Coronary artery (tissue), 2 donors: ENCODE results near the gene TTC39B.
A peak's percentile ranks its signal among the peaks of the same experiment; 100 is the strongest.

Experiments
- DNase-seq: peaks from one replicate; pipeline ENCODE4 v3.0.0-alpha.2; 2017; ENCODE audit warnings: low spot score
- H3K27ac ChIP-seq, 2 donors: fragments of 200-600 bp; sonication (generic); one replicate each; pipeline ENCODE4 v1.5.1; 2016 to 2019
- H3K4me3 ChIP-seq: fragments of 200-600 bp; sonication (generic); 2 replicates; pipeline ENCODE4 v1.5.1; 2016; ENCODE audit warnings: mild to moderate bottlenecking, moderate library complexity
- CTCF ChIP-seq: fragments of 200-600 bp; sonication (generic); IDR thresholded peaks from one replicate; pipeline ENCODE4 v1.5.1; 2019; ENCODE audit warnings: antibody characterized with exemption

TTC39B gene

GRCh38 chr9:15135164-15135792 is 171.7 kb downstream of the TTC39B start:
- peak overlapping the region; percentile 39 for H3K4me3 ChIP-seq
- DNase-seq: peak; percentile 77
- peak; percentile 89 for TF ChIP-seq CTCF

GRCh38 chr9:15133488-15133887 is 173.5 kb downstream of the TTC39B start:
- H3K27ac ChIP-seq: no peak overlapping the region
- no peak for DNase-seq

More at GRCh38 chr9:15135164-15135792, 171.7 kb downstream of the TTC39B start:
- no peak overlapping the region for H3K27ac ChIP-seq

GRCh38 chr9:15132091-15132490 is 174.9 kb downstream of the TTC39B start:
- H3K27ac ChIP-seq: no peak overlapping the region
- DNase-seq: no peak
- TF ChIP-seq CTCF: no peak
- H3K4me3 ChIP-seq: no peak overlapping the region

More at GRCh38 chr9:15133488-15133887, 173.5 kb downstream of the TTC39B start:
- no peak for TF ChIP-seq CTCF
- H3K4me3 ChIP-seq: no peak overlapping the region

GRCh38 chr9:15131094-15131493 is 175.9 kb downstream of the TTC39B start:
- H3K27ac ChIP-seq: no peak overlapping the region
- no peak for TF ChIP-seq CTCF
- DNase-seq: no peak
- H3K4me3 ChIP-seq: no peak overlapping the region

- no peak for TF ChIP-seq CTCF
- Histone ChIP-seq H3K27ac (no peak overlapping the region), H3K4me3 (no peak overlapping the region)
- DNase-seq: no peak
Observed at GRCh38 chr9:15127831-15128230, 179.2 kb downstream of the TTC39B start.

- Histone ChIP-seq H3K4me3 (no peak overlapping the region), H3K27ac (no peak overlapping the region)
- no peak for TF ChIP-seq CTCF
- DNase-seq: no peak
Observed at GRCh38 chr9:15121630-15122029, 185.4 kb downstream of the TTC39B start.

GRCh38 chr9:15116130-15116580 is 190.9 kb downstream of the TTC39B start:
- no peak for DNase-seq
- Histone ChIP-seq H3K4me3 (peak overlapping the region; percentile 6), H3K27ac (no peak overlapping the region)
- no peak for TF ChIP-seq CTCF
